ELF-1 (cell line): ENCODE results near the gene FANK1.
A peak's percentile ranks its signal among the peaks of the same experiment; 100 is the strongest.

Source experiments
- DNase-seq: peaks from one replicate; pipeline ENCODE4 v3.0.0-alpha.2; 2016; ENCODE audit warnings: low read depth, low spot score

FANK1 gene

DNA sequence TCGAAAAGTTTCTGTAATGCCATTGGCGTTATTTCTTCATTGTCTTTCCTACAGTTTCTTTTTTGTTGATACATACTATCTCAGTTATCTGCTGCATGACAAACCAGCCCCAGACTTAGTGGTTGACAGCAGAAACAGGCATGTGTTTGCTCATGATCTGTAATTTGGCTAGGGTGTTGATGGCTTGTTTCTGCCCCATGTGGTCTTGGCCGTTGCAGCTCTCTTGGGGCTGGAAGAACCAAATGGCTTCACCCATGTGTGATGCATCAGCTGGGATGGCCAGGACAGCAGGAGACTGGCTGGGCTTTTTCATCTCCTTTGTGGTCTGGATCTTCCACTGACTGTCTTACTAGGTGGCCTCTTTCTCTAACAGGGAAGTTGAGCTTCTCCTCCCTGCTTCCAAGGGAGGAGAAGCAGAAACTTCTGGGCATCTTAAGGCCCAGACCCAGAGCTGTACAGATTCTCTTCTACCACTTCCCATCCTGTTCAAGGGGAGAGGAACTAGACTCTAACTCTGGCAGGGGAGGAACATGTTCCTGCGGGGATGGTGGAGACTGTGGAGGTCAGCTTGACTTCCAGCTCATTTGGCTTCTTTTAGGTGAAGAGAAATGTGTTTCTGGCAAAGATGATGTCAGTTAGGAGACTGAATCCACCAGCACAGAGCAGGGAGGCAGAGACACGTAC lies 89.3 kb downstream of the FANK1 start:
- DNase-seq: no peak

DNA sequence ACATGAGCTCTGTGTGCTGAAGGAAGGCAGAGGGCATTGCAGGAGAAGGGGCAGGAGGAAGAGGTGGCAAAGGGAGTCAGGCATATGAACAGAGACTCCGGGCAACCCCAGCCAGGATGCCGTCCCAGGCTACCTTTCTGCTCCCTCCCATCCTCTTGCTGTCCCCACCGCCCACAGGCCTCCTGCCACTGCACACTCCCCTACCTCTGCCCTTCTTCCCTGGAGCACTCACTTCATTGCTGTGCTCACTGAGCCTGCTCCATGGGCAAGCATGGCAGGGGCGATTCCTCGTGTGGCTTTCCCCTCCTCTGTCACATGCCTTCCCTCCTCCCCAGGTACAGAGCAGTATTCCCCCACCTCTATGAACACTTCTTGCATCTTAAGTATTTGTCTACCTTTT lies 93.4 kb downstream of the FANK1 start:
- no peak for DNase-seq

DNA sequence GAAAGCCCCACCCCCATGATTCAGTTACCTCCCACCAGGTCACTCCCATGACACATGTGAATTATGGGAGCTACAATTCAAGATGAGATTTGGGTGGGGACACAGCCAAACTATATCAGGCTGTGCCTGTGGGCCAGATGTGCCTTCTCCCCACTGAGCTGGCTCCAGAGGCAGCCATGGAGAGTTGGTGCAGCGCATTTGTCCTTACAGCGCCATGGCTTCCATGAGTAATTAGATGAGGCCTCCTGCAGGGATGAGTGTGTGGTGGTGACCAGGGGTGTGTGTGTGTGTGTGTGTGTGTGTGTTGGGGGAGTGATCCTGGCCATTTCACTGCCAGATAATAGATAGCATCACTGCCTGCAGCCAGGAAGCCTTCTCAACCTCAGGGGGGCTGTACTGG lies 94.6 kb downstream of the FANK1 start:
- no peak for DNase-seq

DNA sequence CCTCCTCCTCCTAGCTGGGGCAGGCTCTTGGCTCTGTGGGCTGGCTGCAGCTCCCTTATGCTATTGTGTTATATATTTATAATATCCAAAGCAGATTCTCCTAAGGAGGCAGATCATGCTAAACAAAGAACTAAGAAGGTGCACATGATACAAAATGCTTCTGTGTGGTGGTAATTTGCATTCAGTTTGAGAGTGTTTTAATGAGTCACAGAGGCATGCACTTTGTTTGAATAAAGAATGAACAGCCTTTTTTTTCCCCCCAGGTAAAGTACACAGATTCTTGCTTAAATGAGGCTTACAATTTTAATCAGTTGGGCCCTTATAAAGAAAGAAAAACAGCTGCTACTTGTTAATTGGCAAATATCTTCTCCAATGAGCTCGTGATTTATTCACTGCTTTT lies 95.0 kb downstream of the FANK1 start:
- no peak for DNase-seq

DNA sequence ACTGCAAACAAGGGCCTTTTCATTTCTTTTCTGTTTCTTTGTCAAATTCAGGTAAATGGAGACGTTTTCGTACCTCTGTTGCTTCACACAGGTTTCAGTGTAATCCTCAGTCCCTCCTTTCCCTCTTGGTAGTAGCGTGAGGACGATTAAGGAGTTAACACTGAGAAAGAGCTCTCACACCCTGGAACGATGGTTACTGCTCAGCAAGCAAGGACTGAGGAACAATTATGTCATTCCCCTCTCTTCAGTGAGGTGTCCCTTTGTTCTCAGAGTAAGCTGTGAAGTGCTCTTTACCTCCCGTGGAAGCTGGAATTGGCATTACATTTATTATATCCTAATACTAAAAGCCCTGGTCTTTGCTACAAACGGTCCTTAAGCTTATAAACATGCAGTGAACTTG lies 95.9 kb downstream of the FANK1 start:
- no peak for DNase-seq

DNA sequence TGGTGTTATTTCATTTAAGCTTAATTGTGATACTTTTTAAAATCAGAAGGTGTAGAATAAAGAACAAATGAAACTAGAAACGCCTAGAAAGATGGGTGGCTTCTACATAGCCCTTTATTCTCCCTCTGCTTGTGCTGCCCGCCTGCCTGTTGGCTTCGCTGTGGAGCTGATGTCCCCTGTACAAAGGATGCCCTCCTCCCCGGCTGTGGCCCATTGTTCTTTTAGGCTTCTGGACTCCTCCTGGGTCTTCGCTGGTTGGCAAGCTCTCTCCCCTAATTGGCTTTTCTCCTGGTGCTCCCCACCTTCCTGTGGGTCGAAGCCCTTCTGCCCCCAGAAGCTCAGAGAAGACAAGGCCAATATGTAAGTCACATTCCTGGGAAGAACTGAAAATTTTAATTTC lies 98.2 kb downstream of the FANK1 start:
- DNase-seq: no peak

DNA sequence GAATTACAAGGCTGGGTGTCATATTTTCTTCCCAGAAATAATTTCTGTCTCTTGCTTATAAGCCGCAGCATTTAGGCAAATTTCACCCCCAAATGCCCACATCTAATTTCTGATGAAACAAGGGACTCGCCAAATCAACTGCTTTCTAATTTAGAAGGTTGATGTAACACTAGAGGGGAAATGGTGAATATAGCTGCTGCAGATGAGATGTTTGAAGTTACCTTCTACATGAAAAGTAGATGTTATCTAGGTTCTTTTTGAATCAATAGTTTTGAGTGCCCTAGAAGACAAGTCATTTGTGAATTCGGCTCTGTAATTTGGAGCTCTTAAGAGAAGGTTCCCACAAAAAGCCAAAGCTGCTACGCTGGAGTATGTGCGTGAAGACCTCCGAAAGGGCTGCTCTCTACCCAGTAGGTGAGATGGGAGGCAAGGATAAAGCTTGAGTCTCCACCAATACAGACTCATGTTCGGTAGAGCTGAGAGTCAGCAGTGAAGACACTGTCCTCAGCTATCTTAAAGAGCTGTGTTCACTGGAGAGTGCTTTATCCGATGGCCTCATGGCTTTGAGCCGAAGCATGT lies 99.5 kb downstream of the FANK1 start:
- DNase-seq: no peak

DNA sequence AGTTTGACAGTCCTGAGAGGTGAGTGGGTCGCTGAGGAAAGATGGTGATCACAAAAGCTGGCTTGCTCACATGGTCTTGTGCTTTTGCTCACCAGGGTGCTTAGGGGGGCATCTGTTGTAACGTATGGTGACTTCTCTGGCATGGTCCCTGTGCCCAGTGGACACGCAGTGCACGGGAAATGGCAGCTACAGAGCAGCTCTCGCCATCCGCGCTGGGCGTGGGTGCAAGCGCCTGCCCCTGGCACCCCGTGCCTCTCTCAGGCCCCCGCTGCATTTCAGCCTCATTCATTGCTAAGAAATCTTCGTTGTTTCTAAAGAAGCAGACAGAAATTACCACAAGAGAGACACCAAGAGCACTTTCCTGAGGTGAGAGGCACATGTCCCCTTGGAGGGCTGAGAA lies 101.2 kb downstream of the FANK1 start:
- DNase-seq: no peak

DNA sequence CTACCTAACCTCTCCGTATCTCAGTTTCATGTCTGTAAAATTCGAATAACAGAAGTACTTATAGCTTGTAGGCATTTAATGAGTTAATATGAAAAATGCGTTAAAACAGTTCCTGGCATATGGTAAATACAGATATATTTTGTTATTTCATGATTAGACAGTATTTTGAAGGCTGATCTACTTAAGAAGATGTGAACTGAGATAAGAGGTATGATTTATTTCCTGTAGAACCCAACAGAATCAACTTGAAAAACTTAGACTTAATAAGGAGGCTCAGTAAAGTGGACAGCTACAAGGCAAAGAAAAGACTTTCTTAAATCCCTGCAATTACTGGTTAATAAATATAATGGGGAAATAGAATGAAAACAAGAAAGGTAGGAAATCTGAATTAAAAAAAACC lies 103.3 kb downstream of the FANK1 start:
- no peak for DNase-seq

DNA sequence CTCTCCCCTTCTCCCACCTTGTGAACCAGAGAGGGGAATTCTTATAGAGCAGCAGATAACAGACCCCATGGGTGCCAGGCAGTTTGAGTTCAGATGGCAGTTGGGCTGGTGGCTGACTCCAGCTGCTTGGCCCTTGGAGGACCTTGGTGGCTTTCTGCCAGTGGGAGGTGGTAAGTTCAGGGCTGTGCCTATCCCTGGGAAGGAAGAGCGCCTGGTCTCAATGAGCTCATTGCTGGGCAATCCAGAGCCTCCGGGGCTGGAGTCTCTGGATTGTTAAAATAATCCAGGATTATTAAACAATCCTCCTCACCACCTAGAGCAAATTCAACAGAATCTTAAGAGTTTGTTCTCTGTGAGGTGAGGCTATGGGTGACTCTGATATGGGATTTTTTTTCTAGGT lies 105.2 kb downstream of the FANK1 start:
- peak; percentile 25 for DNase-seq

DNA sequence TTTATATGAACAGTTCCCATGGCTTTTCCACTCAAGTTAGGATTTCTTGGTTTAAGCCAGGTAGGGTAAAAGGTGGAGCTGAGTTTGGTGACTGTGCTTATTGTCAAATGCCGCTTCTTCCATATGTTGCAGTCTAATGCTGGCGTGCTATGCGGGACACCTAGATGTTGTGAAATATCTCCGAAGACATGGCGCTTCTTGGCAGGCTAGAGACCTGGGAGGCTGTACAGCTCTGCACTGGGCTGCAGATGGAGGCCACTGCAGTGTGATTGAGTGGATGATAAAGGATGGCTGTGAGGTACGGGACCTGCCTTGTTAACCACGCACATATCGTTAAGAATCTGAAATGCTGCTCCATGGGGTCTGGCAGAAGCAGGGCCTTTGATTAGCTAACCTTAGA lies 108.4 kb downstream of the FANK1 start:
- DNase-seq: no peak

DNA sequence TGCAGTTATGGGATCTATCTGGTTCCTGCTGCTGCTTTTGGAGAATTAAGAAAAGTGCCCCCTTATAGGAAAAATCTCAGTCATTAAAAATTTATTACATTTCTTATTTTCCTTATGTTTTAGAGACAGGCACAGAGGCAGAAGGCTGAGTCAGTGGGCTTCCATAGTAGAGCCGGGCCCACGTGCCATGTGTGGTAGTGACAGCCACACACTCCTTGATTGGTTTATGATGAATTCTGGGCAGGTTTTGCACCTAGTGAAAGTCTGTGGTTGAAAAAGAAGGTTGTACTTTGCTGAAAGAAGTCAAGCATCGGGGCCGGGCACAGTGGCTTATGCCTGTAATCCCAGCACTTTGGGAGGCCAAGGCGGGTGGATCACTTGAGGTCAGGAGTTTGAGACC lies 109.9 kb downstream of the FANK1 start:
- no peak for DNase-seq

DNA sequence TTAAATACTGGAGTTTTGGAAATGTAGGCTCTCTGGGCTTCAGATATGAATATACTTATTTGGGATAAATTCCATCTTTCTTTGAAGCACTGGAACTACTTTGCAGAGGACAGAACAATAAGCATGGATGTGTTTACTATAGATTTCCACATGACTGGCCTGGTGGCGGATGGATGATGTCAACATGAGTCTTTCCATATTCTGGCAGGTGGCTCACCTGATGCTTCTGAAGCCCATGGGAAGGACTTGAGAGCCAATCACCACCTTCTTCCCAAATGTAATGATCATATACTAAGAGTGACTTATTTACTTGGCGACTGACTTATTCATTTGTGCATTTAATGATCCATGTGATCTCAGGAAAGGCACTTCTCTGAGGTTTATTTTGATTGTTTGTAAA lies 110.5 kb downstream of the FANK1 start:
- no peak for DNase-seq

DNA sequence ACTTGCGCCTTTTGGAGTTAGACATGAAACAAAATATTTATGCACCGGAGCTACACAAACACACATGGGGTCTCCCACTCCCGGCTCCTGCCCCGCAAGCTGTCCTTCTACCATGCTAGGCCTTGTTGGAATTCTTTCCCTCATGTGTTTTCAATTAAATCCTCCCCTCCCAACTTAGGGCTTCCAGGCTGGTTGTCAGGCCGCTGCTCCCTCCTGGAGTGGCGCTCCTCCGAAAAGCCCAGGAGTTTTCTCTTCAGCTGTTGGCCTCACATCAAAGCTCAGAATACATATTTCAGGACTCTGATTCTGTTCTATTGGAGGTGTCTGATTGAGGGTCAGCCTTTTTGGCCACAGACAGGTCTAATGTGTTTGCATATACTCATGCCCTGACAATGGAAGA lies 113.3 kb downstream of the FANK1 start:
- no peak for DNase-seq

DNA sequence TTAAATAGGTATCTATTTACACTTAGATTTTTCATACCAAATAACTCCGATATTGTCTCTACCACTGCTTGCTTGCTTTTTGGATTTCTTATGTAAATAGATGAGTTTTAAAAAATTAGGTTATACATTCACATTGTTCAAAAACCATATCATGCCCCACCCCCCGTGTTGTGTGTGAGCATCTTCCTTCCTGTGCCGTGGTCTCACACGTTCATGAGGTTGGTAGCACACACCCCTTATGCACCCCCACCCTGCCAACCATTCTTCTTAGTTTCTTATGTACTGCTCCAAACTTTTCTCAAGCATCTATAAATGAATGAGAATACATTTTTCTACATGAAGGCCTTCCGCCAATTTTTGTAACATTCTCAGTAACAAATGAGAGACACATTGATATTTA lies 115.6 kb downstream of the FANK1 start:
- no peak for DNase-seq

DNA sequence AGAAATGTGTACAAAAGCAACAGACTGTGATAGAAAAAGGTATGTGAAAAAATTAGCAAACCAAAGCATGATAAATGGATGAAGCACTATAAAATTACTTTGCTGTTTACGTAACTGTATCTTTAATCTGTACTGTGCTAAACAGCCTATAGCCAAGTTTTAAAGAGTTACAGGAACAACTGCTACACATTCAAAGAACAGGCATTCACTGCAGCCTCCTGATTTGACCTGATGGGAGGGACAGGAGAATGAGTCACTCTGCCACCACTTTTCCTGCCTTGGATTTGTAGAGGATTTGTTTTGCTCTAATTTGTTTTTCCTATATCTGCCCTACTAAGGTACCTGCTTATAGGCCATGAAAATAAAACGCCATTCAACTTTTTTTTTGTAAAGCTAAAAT lies 116.1 kb downstream of the FANK1 start:
- no peak for DNase-seq

DNA sequence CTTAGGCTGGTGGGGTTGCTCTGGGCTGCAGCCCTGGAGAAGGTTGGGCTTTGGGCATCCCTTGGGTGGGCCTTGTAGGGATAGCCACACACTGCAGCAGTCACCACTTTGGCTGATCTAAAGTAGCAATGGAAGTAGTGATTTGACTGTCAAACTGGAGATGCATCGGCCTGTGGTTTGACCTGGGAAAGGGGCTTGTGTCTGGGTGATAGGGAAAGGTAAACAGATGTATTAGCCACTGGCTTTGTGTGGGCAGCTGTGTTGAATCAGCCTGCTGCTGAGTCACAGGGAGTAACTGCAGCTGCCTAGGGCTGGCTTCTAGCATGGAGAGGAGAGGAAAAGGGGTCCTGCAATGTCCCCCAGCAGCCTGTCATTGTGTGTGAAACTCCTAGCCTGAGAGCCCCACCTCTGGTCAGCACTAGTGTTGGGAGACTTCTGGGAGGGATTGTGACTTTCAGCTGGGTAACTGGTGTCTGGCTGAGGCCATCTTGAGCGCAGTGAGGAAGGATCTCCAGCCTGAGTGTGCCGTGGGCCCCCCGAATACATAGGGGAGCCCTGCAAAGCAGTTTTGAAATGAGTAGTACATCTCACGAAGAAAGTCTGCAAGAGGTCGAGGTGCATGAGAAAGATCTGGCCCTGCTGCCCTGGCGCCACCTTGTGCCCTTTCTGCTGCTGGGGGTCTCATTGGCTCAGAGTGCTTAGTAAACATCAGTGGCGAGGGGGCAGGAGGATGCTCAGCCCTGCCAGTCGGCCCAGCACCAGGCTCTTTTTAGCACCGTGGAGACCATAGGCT lies 117.3 kb downstream of the FANK1 start:
- peak; percentile 40 for DNase-seq

DNA sequence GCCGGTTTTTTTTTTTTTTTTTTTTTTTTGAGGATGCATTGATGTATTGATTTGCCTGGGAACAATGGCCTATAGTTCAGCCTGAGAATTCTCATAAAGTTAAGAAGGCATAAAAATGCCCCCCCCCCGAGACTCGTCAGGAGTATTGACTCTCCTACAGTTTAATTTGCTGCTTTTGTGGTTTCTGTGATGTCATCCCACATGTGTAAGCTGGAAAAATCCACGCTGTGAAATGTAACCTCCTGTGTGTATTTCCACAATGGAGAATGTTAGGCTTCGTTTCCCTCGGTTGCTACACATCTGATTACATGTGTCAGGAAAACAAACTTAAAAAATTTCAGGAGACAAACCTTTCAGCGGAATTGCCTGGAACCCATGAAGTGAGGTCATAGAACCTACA lies 117.9 kb downstream of the FANK1 start:
- no peak for DNase-seq

DNA sequence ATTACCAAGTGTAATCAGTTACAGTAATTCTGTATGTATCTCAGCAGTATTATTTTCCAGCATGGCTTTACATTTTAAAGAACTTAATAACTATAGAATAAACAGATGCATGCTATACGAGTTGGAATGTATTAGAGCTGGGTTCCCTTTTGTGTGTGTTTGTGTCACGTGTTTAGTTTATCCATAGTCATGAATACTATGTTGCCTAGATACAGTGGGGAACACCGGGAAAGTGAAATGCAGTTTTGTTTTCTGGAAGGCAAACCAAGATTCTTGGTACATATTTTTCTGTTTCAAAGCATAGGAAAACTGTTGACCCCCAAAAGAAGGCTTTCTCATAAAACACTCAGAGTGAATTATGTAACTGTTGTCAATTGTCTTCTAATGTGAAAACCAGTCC lies 119.0 kb downstream of the FANK1 start:
- DNase-seq: no peak

DNA sequence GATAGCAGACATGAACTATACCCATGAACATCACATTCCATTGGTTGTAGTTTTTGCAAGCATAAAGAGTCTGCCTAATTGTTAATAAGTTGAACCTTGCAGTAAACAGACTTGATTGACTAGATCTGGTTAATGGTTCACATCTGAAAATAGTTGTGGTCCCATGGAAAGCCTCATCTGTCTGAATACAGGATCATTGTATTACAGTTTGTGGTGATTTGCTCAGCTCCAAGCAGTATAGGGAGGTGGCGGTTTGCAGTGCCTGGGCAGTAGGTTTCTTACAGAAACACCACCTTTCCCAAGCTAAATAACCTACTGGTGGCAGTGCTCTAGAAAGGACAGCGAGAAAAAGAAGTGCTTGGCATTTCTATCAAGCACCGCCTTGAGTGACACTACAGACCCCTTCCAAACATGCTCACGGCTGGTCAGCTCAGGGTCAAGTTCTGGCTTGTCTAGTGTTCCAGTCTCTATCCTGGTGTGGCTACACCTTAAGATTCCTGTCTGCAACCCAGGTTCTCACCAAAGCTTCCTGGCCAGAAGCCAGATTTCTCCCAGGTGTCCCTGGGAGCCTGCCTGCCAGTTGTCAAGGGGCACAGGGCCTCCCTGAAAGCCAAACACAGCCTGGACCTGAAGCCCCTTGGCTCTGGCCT lies 119.9 kb downstream of the FANK1 start:
- DNase-seq: no peak

DNA sequence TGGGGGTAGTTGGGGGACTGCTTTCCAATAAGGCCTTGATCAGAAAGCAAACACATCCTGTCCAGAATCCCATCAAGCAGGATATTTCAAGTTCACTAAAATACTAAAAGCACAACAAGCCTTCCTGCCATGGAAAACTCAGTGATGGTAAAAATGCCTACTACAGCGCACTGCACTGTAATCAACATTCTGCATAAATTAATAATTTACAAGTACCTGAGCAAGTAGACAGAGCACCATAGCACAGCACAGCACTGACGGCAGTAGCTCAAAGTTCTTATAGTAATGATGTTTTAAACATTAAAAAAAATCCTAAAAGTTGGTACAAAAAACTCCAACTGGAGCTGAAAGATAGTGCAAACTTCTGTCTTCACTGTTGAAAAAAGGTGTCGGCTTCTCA lies 120.5 kb downstream of the FANK1 start:
- no peak for DNase-seq

DNA sequence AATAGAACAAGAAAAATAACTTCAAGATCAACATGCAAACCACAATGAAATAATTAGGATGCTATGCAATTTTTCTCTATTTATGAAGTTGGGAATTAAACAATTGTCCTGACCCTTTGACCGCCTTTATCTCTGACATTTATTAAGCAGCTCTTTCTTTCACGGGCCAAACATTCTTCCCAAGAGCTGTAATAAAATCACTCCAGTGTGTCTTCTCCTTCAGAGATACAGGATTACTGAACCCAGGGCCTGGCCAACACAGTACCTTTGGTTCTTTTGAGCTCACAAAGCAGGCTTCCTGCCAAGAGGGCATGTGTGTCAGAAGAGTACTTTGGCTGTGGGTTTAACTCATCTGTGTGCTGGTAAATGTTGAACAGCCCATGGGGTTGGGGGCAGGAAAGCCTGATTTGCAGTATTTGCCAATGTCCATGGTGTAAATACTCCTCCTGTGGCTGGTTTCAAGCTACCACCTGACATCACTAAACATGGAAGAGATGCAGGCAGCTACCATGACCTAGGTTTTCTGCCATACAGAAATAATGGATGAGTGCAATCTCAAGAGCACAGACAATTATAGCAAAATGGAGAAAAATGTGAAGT lies 121.7 kb downstream of the FANK1 start:
- no peak for DNase-seq
